Nephron (organoid): ENCODE results near the gene SGCA.

Experiments
- H3K27ac Mint-ChIP-seq, 3 experiments: 2 replicates each; pipeline ENCODE4 v1.8.0; 2020; ENCODE audit warnings: mixed read lengths in 3 of 3, mild to moderate bottlenecking in 2 of 3, moderate library complexity in 1 of 3
- H3K27me3 Mint-ChIP-seq: 2 replicates; pipeline ENCODE4 v1.8.0; 2021; ENCODE audit warnings: low read depth, mild to moderate bottlenecking, moderate library complexity, mixed read lengths
- H3K36me3 Mint-ChIP-seq: 2 replicates; pipeline ENCODE4 v1.8.0; 2020; ENCODE audit warnings: low read depth, mixed read lengths
- H3K4me1 Mint-ChIP-seq: 2 replicates; pipeline ENCODE4 v1.8.0; 2020; ENCODE audit warnings: mixed read lengths
- H3K4me3 Mint-ChIP-seq, 3 experiments: 2 replicates each; pipeline ENCODE4 v1.8.0; 2020; ENCODE audit warnings: mild to moderate bottlenecking in 3 of 3, mixed read lengths in 3 of 3, moderate library complexity in 2 of 3
- H3K9me3 Mint-ChIP-seq: 2 replicates; pipeline ENCODE4 v1.8.0; 2020; ENCODE audit warnings: mixed read lengths
- TF ChIP-seq, protein P1 (sequence below), 3 experiments: fragments of 200-600 bp; sonication (generic); IDR thresholded peaks; one replicate each; pipeline ENCODE4 v1.5.0; 2021; ENCODE audit warnings: antibody characterized with exemption in 3 of 3; ENCODE audit not compliant: unreplicated experiment in 3 of 3

SGCA gene

GRCh38 chr17:50180620-50181019, 14.8 kb downstream of the SGCA start:
- H3K27me3 Mint-ChIP-seq, result peaks cover 14% of the 10 kb centered on the region
- peaks cover 10% of the 10 kb centered on the region for H3K36me3 Mint-ChIP-seq
- no peaks in the 10 kb centered on the region for H3K9me3 Mint-ChIP-seq
- TF ChIP-seq, protein P1, sequence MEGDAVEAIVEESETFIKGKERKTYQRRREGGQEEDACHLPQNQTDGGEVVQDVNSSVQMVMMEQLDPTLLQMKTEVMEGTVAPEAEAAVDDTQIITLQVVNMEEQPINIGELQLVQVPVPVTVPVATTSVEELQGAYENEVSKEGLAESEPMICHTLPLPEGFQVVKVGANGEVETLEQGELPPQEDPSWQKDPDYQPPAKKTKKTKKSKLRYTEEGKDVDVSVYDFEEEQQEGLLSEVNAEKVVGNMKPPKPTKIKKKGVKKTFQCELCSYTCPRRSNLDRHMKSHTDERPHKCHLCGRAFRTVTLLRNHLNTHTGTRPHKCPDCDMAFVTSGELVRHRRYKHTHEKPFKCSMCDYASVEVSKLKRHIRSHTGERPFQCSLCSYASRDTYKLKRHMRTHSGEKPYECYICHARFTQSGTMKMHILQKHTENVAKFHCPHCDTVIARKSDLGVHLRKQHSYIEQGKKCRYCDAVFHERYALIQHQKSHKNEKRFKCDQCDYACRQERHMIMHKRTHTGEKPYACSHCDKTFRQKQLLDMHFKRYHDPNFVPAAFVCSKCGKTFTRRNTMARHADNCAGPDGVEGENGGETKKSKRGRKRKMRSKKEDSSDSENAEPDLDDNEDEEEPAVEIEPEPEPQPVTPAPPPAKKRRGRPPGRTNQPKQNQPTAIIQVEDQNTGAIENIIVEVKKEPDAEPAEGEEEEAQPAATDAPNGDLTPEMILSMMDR (IDR thresholded peaks at IDR 0.05; ENCODE audit: unreplicated experiment in 3 of 3), result no peak
- no peak overlapping the region for H3K4me3 Mint-ChIP-seq
- H3K4me1 Mint-ChIP-seq, result peaks cover 83% of the 10 kb centered on the region
- peak overlapping the region; percentile 56 to 86 (median 80) for H3K27ac Mint-ChIP-seq

- peaks cover 16% of the 10 kb centered on the region for H3K36me3 Mint-ChIP-seq
- peak overlapping the region; percentile 56 to 86 (median 80) for H3K27ac Mint-ChIP-seq
- no peak overlapping the region for H3K4me3 Mint-ChIP-seq
- H3K4me1 Mint-ChIP-seq, result peaks cover 81% of the 10 kb centered on the region
- H3K27me3 Mint-ChIP-seq, result peaks cover 14% of the 10 kb centered on the region
- TF ChIP-seq, protein P1 (IDR thresholded peaks at IDR 0.05; ENCODE audit: unreplicated experiment in 3 of 3), result no peak
- H3K9me3 Mint-ChIP-seq, result no peaks in the 10 kb centered on the region
Observed at GRCh38 chr17:50181144-50181543, 15.3 kb downstream of the SGCA start.

DNA sequence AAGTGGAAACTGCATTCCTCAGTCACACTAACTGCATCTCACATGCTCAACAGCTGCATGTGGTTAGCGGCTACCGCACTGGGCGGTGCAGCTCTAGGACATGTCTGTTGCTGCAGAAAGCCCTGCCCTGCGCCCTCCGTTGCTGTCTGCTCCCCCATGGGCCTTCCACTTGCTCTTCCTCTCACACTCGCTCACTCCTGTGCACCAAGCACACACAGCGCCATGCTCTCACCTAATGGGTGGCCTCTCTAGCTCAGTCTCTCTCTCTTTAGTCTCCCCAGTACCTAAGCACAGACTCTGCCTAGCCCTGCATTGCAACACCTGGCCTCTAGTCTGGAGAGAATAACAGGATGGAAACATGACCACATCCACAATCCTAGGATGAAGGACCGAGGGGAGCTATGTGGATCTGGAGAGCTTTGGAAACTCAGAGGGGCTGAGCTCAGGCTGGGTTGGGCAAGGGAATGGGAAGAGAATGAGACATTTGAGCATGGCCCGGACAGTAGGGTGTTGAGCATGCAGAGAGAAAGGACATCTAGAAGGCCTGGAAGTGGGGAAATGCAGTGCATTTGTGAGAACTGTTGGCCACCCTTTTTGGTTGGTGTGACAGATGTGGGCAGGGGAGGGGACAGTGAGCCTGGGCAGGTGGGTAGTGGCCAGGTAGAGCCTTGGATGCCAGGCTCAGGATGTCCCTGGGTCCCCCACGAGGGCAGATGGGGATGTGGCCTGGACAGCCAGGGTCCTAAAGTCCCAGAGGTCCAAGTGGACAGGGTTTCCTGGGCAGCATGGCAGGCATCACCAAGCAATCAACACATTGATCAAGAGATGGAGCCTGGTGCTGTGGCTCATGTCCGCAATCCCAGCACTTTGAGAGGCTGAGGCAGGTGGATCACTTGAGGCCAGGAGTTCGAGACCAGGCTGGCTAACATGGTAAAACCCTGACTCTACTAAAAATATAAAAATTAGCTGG, 16.1 kb downstream of the SGCA start:
- Mint-ChIP-seq H3K27me3 (peaks cover 14% of the 10 kb centered on the region), H3K4me1 (peaks cover 80% of the 10 kb centered on the region), H3K36me3 (peaks cover 19% of the 10 kb centered on the region), H3K9me3 (no peaks in the 10 kb centered on the region), H3K27ac (peak overlapping the region; percentile 56 to 87 (median 86)), H3K4me3 (no peak overlapping the region)
- TF ChIP-seq, protein P1 (IDR thresholded peaks at IDR 0.05; ENCODE audit: unreplicated experiment in 3 of 3), result no peak

DNA sequence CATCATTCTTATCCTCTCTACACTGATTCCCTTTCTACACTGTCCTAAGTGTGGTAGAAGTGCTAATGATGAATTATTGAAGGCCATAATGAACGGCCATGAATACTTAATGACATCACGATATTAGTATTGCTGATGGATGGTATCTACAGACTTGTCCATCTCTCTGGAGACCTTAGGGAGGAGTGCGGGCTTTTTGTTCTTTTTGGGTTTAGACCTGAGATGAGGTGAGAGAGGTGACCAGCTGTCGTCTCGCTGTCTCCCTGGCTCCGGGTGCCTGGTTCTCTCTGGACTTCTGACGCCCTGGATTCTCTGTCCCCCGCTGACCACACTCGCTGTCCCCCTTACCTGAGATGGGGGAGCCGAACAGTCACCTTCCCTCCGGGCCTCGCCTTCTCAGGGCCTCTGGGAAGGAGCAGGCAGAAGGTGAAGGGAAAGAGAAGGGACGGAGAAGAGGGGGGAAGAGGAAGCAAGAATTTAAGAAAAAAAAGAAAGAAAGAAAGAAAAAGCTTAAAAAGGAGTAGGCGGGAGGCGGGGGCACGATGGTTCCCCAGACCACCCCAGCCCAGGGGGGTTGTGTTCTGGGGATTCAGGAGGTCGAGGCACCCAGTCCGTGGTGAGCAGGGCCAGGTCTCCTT, 17.1 kb downstream of the SGCA start:
- peaks cover 22% of the 10 kb centered on the region for H3K36me3 Mint-ChIP-seq
- H3K27ac Mint-ChIP-seq, result peak overlapping the region; percentile 15 to 87 (median 86)
- H3K4me3 Mint-ChIP-seq, result no peak overlapping the region
- peaks cover 14% of the 10 kb centered on the region for H3K27me3 Mint-ChIP-seq
- TF ChIP-seq, protein P1 (IDR thresholded peaks at IDR 0.05; ENCODE audit: unreplicated experiment in 3 of 3), result no peak
- no peaks in the 10 kb centered on the region for H3K9me3 Mint-ChIP-seq
- H3K4me1 Mint-ChIP-seq, result peaks cover 75% of the 10 kb centered on the region

GRCh38 chr17:50183421-50183994, 17.7 kb downstream of the SGCA start:
- Mint-ChIP-seq H3K4me3 (peak overlapping the region in 1 of 3 experiments; percentile 3), H3K9me3 (no peaks in the 10 kb centered on the region), H3K27me3 (peaks cover 14% of the 10 kb centered on the region), H3K36me3 (peaks cover 25% of the 10 kb centered on the region), H3K27ac (peak overlapping the region; percentile 86 to 87 (median 86)), H3K4me1 (peaks cover 74% of the 10 kb centered on the region)
- TF ChIP-seq, protein P1 (IDR thresholded peaks at IDR 0.05; ENCODE audit: unreplicated experiment in 3 of 3), result no peak
